ENCODE data around the gene FKBP2. TPM values are rescaled to one million over a fixed set of nuclear protein-coding genes. Genes with fewer than 3 reads are reported as not detected.
A peak's percentile ranks its signal among the peaks of the same experiment; 100 is the strongest.
"Not testable (repeated sequence)": the region's sequence is repeated elsewhere in the genome, so short reads cannot be mapped to it uniquely, and the experiment has no call there.

The FKBP2 gene
- total RNA-seq, 2 experiments from 2014 or later = 26.4 to 27.9 TPM

DNA sequence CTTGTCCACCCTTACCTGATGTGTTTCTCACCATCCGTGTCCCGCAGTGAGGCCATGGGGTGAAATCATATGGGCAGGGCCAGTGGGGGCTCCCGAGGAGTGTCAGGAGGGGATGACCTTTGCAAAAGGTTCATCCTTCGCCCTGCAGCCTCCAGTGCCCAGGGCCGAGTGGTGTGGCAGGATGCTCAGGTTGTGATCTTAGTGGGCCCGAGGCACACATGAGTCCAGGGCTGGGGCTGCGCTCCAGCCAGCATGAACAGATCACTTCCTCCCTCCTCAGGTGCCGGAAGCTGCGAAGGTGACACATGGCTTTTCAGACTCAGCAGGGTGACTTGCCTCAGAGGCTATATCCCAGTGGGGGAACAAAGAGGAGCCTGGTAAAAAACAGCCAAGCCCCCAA, 2.8 kb upstream of the FKBP2 start:
- H3K4me3 Mint-ChIP-seq = no peak overlapping the region

DNA sequence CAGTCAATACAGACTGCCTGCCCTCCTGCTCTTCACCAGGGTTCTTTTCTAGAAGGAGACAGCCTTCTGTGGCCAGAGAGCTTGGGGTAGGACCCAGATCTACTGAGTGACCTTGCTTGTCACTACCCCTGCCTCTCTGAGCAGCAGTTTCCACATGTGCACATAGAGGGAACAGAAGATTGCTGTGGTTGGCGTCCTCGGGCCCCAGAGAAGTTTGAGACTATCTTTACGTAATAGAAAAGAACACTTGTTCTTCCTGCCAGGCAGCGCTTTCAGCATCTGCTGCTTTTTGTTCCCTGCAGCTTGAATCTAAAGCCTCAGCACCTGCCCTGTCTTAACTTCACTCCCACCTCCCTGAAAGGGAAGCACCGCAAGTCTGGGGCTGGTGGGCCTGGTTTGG, 1.9 kb upstream of the FKBP2 start:
- no peaks in the 10 kb centered on the region for H3K27me3 Mint-ChIP-seq
- no peaks in the 10 kb centered on the region for H3K9me3 Mint-ChIP-seq
- ChIA-PET CTCF (interaction anchor here (2.0 kb wide), 1 partner anchor 62 kb away, joined by 5 read pairs; no protein-coding TSS in a partner anchor), POLR2A (interaction anchor here (1.8 to 4.8 kb wide), 3 partner anchors 14 to 33 kb away, joined by 4 to 45 read pairs (median 19); partner anchors contain the start of genes FERMT3, NUDT22 and TRPT1)
- no peak overlapping the region for H3K27ac Mint-ChIP-seq
- peaks cover 47% of the 10 kb centered on the region for H3K4me1 Mint-ChIP-seq
- no peak overlapping the region for H3K4me3 Mint-ChIP-seq
- H3K36me3 Mint-ChIP-seq (ENCODE audit: low read depth) = peaks cover 19% of the 10 kb centered on the region
- DNase-seq = no peak

More for the DNA sequence above, 2.8 kb upstream of the FKBP2 start:
- POLR2A ChIA-PET = interaction anchor here (1.5 to 4.8 kb wide), 4 partner anchors 12 to 34 kb away, joined by 4 to 45 read pairs (median 14); partner anchors contain the start of genes FERMT3, NUDT22 and TRPT1
- Mint-ChIP-seq H3K36me3 (ENCODE audit: low read depth) (peaks cover 10% of the 10 kb centered on the region), H3K27ac (peak overlapping the region; percentile 48), H3K4me1 (peaks cover 41% of the 10 kb centered on the region), H3K9me3 (no peaks in the 10 kb centered on the region), H3K27me3 (no peaks in the 10 kb centered on the region)
- CTCF ChIA-PET = no interaction called here
- DNase-seq = no peak

DNA sequence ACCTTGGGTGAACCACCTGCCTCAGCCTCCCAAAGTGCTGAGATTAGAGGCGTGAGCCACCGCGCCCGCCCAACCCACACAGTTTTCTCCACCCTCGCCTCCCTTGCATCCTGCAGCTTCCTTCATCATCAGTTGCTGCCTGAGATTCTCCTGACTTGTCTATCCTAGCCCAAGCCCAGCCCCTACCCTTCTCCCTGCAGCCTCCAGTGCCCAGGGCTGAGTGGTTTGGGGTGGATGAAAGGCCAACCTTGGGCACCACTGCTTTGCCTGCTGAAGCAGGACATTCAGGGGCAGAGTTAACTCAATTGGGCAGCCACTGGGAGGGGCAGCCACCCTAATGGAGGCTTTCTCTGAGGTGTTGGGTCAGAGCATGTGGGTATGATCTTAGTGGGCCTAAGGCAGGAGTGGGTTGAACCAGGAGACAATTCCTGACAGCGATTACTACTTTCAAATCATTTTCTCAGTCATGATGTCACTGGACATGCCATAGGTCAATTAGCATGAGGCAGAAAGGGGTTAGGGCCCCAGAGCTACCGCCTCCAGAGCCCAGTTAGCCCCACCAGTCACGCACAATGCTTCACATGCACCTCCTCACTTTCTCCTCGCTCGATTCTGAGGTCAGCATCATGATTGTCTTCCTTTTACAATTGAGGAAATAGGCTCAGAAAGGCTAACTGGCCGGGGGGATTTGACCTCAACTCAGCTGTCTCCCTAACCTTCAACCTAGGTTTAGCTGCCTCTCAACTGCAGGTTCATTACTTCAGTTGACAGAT, 1.0 kb upstream of the FKBP2 start:
- DNase-seq = no peak
- CTCF ChIA-PET = interaction anchor here (2.0 to 3.6 kb wide), 2 partner anchors 10 to 61 kb away, joined by 5 to 23 read pairs; no protein-coding TSS in a partner anchor
- Mint-ChIP-seq H3K4me1 (peaks cover 53% of the 10 kb centered on the region), H3K36me3 (ENCODE audit: low read depth) (peaks cover 23% of the 10 kb centered on the region), H3K27me3 (no peaks in the 10 kb centered on the region), H3K4me3 (peak overlapping the region; percentile 90), H3K27ac (peak overlapping the region; percentile 92), H3K9me3 (no peaks in the 10 kb centered on the region)
- POLR2A ChIA-PET = interaction anchor here (1.0 to 4.8 kb wide), 4 partner anchors 15 to 33 kb away, joined by 4 to 45 read pairs (median 12); partner anchors contain the start of genes FERMT3, NUDT22 and TRPT1

DNA sequence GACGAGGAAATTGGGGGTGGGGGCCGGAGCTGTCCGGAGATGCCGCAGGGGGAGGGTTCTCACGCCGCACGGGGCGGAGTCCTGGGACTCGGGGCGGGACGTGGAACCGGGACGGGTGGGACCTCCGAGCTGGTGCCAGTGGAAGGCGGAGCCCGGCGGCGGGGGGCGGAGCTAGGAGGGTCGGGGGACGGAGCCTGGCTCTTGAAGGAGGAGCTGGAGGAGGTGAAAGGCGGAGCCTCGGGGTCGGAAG, 271 bp downstream of the FKBP2 start:
- Mint-ChIP-seq H3K4me3 (peak overlapping the region; percentile 90), H3K4me1 (peaks cover 50% of the 10 kb centered on the region), H3K9me3 (no peaks in the 10 kb centered on the region), H3K27ac (peak overlapping the region; percentile 92), H3K36me3 (ENCODE audit: low read depth) (peaks cover 23% of the 10 kb centered on the region), H3K27me3 (no peaks in the 10 kb centered on the region)
- peak; percentile 100 for DNase-seq
- ChIA-PET POLR2A (interaction anchor here (0.8 to 5.9 kb wide), 11 partner anchors 9 to 76 kb away, joined by 4 to 49 read pairs (median 8); partner anchors contain the start of genes BAD, DNAJC4, FERMT3 and NUDT22), CTCF (interaction anchor here (0.7 to 3.6 kb wide), 14 partner anchors 9 to 537 kb away, joined by 3 to 23 read pairs (median 6); partner anchors contain the start of genes CATSPERZ, GPR137, NUDT22 and PRDX5)

DNA sequence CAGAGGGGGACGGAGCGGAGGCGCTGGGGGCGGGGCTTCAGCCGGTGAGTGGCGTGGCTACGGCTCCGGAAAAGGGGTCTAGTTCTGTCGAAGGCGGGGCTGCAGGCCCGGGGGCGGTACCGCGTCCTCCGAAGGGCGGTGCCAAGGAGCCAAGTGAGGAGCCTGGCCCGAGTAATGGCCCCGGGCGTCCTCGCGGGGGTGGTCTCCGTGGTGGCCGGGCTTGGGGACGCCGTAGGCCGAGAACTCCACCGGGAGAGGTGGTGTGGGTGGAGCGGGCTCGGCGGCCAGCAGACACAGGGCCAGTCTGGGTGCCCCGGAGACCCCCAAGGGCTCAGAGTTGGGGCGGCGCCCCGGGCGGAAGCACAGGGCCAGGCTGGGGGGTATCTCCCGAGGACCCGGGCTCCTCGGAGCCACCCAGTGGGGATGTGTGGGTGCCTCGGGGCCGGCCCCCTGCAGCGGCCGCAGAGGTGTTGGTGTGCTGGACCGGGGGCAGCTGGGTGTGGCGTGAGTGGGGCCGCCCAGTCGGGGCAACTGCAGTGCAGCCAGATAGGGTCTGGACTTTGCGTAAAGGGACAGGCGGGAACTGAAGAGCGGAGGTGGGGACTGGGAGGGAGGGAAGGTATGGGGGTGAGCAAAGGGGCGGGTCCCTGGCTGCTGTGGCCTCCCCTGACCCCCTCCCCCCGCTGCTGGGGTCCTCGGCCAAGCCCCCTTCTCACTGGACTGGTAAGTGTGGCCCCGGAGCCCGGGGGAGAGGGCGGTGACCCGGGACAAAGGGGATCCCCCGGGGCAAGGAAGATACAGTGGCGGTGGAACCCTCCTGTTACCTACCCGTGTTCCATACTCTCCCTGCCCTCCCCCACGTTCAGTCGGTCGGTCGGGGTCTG, 838 bp downstream of the FKBP2 start:
- Mint-ChIP-seq H3K36me3 (ENCODE audit: low read depth) (peaks cover 23% of the 10 kb centered on the region), H3K27me3 (no peaks in the 10 kb centered on the region), H3K9me3 (no peaks in the 10 kb centered on the region), H3K4me3 (peak overlapping the region; percentile 90), H3K4me1 (peaks cover 50% of the 10 kb centered on the region), H3K27ac (peak overlapping the region; percentile 92)
- ChIA-PET CTCF (interaction anchor here (0.7 to 3.6 kb wide), 14 partner anchors 8 to 537 kb away, joined by 3 to 23 read pairs (median 6); partner anchors contain the start of genes CATSPERZ, GPR137, NUDT22 and PRDX5), POLR2A (interaction anchor here (0.6 to 11.2 kb wide), 13 partner anchors 8 to 76 kb away, joined by 4 to 131 read pairs (median 8); partner anchors contain the start of genes BAD, DNAJC4, FERMT3 and NUDT22)
- no peak for DNase-seq

DNA sequence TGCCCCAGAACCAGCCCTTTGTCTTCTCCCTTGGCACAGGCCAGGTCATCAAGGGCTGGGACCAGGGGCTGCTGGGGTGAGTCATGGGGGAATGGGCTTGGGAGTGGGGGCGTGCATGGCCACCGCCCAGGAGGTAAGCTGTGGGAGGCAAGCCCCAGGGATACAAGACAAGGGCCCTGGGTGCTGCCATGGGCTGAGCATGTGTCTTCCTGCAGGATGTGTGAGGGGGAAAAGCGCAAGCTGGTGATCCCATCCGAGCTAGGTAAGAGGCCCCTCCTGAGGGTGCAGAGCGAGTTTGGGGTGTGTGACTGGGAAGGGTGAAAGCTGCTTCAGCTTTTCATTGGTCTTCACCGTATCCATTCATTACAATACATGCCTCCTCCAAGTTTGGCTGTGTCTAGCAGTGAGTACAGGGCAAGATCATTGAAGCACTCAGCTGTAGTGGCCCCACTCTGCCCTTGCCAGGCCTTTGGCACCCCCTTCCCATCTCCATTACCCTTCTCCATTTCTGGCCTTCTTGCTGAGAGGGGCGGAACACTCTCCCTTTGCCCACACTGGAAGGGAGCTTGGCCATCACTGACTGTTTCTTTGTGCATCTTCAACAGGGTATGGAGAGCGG, 2.5 kb downstream of the FKBP2 start:
- Mint-ChIP-seq H3K9me3 (no peaks in the 10 kb centered on the region), H3K4me1 (peaks cover 56% of the 10 kb centered on the region), H3K36me3 (ENCODE audit: low read depth) (peaks cover 13% of the 10 kb centered on the region), H3K27ac (peak overlapping the region; percentile 35), H3K4me3 (peak overlapping the region; percentile 47), H3K27me3 (no peaks in the 10 kb centered on the region)
- POLR2A ChIA-PET = interaction anchor here (0.8 to 11.2 kb wide), 11 partner anchors 12 to 97 kb away, joined by 3 to 131 read pairs (median 6); partner anchors contain the start of genes CCDC88B, DNAJC4, ESRRA and FERMT3
- CTCF ChIA-PET = interaction anchor here (0.7 to 3.6 kb wide), 7 partner anchors 7 to 74 kb away, joined by 3 to 23 read pairs (median 5); partner anchors contain the start of genes FERMT3, PRDX5 and TRMT112
- no peak for DNase-seq

DNA sequence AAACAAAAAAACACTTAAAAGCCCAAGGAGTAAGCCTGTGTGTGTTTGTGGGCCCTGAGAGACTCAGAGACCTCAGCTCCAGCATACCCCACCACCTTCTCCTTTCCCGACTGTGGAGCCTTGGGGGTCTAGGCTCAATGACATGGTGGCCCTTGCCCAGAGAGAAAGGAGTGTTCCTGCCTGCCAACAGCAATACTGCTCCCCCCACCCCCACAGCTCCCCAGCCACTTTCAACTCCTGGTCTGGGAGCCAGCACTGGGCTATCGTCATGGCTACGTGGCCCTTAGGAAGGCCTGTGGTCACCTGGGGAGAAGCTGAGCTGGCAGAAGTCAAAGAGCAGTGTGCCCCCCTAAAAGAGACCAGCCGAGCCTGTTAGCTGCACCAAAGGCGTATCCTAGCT, 3.2 kb downstream of the FKBP2 start:
- CTCF ChIA-PET = interaction anchor here (0.7 to 1.8 kb wide), 7 partner anchors 13 to 74 kb away, joined by 3 to 7 read pairs (median 5); partner anchors contain the start of genes FERMT3, NUDT22, PRDX5 and TRMT112
- no peaks in the 10 kb centered on the region for H3K9me3 Mint-ChIP-seq
- H3K4me1 Mint-ChIP-seq = peaks cover 55% of the 10 kb centered on the region
- POLR2A ChIA-PET = interaction anchor here (1.1 to 11.2 kb wide), 10 partner anchors 11 to 91 kb away, joined by 3 to 131 read pairs (median 12); partner anchors contain the start of genes CATSPERZ, DNAJC4, ESRRA and FERMT3
- H3K36me3 Mint-ChIP-seq (ENCODE audit: low read depth) = peaks cover 13% of the 10 kb centered on the region
- peak overlapping the region; percentile 47 for H3K4me3 Mint-ChIP-seq
- no peak for DNase-seq
- H3K27ac Mint-ChIP-seq = peak overlapping the region; percentile 35
- H3K27me3 Mint-ChIP-seq = no peaks in the 10 kb centered on the region

DNA sequence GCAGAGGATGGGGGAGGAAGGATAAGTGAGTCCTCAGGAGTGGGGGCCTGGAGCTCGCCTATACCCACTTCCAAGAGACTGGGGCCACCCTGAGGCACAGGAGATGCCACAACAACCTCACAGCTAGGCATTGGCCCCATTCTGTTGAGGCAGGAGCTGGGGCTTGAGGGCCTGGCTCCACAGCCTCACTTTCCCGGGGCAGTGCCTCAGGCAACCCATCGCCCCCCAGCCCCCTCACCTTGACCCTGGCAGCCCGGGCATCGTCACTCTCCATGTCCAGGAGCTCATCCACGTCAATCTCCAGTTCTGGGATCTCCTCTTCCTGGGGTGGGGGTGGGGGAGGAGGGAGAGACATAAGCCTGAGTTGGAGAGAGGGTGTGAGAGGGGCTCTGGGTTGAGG, 4.1 kb downstream of the FKBP2 start:
- peak overlapping the region; percentile 85 for H3K27ac Mint-ChIP-seq

DNA sequence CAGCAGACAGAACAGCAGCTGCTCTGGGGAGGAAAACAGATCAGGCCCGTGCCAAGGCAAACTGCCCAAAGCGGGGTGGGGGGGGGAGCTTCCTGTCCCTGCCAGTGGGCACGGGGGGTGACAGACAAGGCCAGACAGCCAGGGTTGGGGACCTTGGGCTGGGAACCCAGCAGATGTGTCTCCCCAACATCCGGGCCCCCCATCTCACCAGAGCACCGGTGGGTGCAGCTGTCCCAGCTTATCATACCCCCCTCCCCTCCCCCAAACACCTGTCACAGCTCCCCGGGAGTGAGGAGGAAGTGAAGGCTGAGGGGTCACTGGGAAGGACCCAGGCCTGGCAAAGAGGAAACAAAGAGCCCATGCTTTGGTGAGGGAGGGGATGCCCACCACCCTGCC, 4.5 kb downstream of the FKBP2 start:
- CTCF ChIA-PET = interaction anchor here (0.5 to 2.8 kb wide), 11 partner anchors 18 to 86 kb away, joined by 3 to 14 read pairs (median 6); partner anchors contain the start of genes ESRRA, NUDT22, PRDX5 and TRMT112

More for the DNA sequence above, 4.1 kb downstream of the FKBP2 start:
- Mint-ChIP-seq H3K27me3 (peaks cover 1% of the 10 kb centered on the region), H3K4me1 (peaks cover 52% of the 10 kb centered on the region), H3K36me3 (ENCODE audit: low read depth) (peaks cover 13% of the 10 kb centered on the region), H3K4me3 (peak overlapping the region; percentile 86), H3K9me3 (no peaks in the 10 kb centered on the region)
- DNase-seq = no peak
- CTCF ChIA-PET = interaction anchor here (0.5 to 2.8 kb wide), 10 partner anchors 18 to 73 kb away, joined by 3 to 14 read pairs (median 6); partner anchors contain the start of genes ESRRA, NUDT22, PRDX5 and TRMT112
- POLR2A ChIA-PET = interaction anchor here (0.8 to 11.2 kb wide), 19 partner anchors 9 to 534 kb away, joined by 3 to 131 read pairs (median 8); partner anchors contain the start of genes BAD, CATSPERZ, DNAJC4 and ESRRA

DNA sequence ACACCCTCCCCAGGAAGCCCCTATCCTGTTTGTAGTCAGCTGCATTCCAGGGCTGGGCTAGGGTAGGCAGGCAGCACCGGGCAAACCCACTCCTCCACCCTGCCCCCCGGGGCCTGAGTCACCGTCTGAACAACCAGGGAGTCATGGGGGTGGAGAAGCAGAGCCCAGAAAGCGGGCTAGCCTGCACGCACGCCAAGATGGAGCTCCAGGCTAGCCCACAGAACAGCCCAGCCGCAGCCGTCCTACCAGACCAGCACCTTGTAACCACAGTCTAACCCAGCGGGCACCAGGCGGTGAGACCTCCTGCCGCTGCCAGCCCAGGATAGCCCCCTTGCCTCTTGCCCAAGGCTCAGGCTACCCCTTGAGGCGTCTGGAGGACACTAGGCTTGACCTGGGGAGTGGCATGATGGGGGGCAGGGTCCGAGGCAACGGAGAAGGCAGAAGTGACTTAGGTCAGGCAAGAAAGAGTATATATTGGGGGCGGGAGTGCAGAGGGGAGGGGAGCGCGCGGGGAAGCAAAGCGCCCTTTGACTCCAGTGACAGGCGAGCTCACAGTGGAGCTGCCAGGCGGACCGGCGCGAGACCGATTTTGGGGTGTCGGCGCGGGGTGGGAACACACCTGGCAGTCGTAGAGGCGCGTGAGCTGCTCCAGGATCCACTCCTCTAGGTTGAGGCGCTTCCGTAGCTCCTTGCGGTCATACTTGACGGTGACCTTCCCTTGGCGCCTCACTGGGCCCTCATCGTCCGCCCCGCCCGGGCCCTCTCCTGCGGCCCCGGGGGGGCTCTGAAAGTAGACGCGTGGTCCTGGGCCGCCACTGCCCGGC, 5.1 kb downstream of the FKBP2 start:
- H3K36me3 Mint-ChIP-seq (ENCODE audit: low read depth) = peaks cover 13% of the 10 kb centered on the region
- H3K4me3 Mint-ChIP-seq = peak overlapping the region; percentile 86
- ChIA-PET CTCF (interaction anchor here (0.9 to 2.8 kb wide), 10 partner anchors 9 to 86 kb away, joined by 3 to 14 read pairs (median 5); partner anchors contain the start of genes ESRRA, PRDX5 and TRMT112), POLR2A (interaction anchor here (0.7 to 11.2 kb wide), 17 partner anchors 9 to 1390 kb away, joined by 3 to 131 read pairs (median 8); partner anchors contain the start of genes BAD, CATSPERZ, DNAJC4 and ESRRA)
- H3K9me3 Mint-ChIP-seq = no peaks in the 10 kb centered on the region
- H3K4me1 Mint-ChIP-seq = peaks cover 50% of the 10 kb centered on the region
- peaks cover 3% of the 10 kb centered on the region for H3K27me3 Mint-ChIP-seq
- peak overlapping the region; percentile 85 for H3K27ac Mint-ChIP-seq
- peak; percentile 76 for DNase-seq

More for the DNA sequence above, 4.5 kb downstream of the FKBP2 start:
- peaks cover 51% of the 10 kb centered on the region for H3K4me1 Mint-ChIP-seq
- POLR2A ChIA-PET = interaction anchor here (0.8 to 11.2 kb wide), 18 partner anchors 9 to 533 kb away, joined by 3 to 131 read pairs (median 6); partner anchors contain the start of genes BAD, CATSPERZ, DNAJC4 and ESRRA
- H3K27ac Mint-ChIP-seq = peak overlapping the region; percentile 85
- peaks cover 13% of the 10 kb centered on the region for H3K36me3 Mint-ChIP-seq (ENCODE audit: low read depth)
- H3K27me3 Mint-ChIP-seq = peaks cover 3% of the 10 kb centered on the region
- no peaks in the 10 kb centered on the region for H3K9me3 Mint-ChIP-seq
- peak overlapping the region; percentile 86 for H3K4me3 Mint-ChIP-seq
- DNase-seq = peak; percentile 40

DNA sequence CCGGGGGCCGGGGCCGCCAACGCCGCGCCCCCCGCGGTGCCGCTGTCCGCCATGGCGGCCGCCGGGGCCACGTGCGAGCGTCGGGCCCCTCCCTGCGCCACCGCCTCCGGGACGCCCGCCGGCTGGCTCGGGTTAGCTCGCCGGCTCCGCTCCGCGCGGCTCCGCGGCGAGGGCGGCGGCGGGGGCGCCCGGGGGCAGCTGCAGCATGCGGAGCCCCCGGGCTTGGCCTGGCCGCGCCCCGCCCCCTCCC, 5.7 kb downstream of the FKBP2 start:
- POLR2A ChIA-PET = interaction anchor here (0.7 to 11.2 kb wide), 13 partner anchors 9 to 1390 kb away, joined by 3 to 131 read pairs (median 14); partner anchors contain the start of genes BAD, CATSPERZ, DNAJC4 and ESRRA
- not testable (repeated sequence) for H3K9me3 Mint-ChIP-seq, H3K27me3 Mint-ChIP-seq, DNase-seq, H3K27ac Mint-ChIP-seq
- peaks cover 49% of the 10 kb centered on the region for H3K4me1 Mint-ChIP-seq
- peaks cover 13% of the 10 kb centered on the region for H3K36me3 Mint-ChIP-seq (ENCODE audit: low read depth)
- CTCF ChIA-PET = interaction anchor here (0.9 to 2.8 kb wide), 6 partner anchors 9 to 85 kb away, joined by 3 to 14 read pairs (median 6); no protein-coding TSS in a partner anchor
- H3K4me3 Mint-ChIP-seq = peak overlapping the region; percentile 77
